ENCODE results near the gene UBAC2.
"Not testable (repeated sequence)": the region's sequence is repeated elsewhere in the genome, so short reads cannot be mapped to it uniquely, and the experiment has no call there.

Gene UBAC2

DNA sequence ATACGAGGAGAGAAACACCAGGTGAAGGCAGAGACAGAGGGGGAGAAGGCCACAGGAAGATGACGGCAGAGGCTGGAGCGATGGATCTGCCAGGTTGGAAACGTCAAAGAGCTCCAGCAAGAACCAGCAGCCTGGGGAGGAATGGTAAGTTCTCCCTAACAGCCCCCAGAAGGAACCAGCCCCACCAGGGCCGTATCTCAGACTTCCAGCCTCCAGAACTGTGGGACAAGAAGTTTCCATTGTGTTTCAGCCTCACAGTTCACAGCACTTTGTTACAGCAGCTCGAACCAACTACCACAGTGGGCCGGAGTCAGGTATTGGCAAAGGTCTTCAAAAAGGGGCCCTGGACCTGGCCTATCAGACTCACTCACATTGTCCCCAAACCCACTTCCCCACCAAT, 195.8 kb downstream of the UBAC2 start:
- DNase-seq (ENCODE audit: low spot score): no peak

DNA sequence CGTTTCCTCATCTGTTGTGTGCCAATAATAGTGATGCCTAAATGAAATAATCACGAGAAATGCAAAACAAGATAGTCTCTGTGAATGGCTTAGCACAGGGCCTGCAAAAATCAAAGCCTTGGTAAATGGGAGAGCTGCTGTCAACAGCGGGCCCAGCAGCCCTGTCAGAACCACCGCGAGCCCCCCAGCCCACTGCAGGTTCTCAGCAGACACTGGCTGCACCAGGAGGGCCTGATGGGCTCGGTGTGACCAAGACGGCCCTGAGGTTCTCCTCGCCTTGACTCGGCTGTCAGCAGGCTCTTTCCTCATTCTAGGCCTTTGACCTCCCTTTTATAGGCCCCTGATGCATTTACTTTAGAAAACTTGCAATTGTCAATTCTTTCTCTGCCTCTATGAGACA, 197.4 kb downstream of the UBAC2 start:
- DNase-seq (ENCODE audit: low spot score): no peak

DNA sequence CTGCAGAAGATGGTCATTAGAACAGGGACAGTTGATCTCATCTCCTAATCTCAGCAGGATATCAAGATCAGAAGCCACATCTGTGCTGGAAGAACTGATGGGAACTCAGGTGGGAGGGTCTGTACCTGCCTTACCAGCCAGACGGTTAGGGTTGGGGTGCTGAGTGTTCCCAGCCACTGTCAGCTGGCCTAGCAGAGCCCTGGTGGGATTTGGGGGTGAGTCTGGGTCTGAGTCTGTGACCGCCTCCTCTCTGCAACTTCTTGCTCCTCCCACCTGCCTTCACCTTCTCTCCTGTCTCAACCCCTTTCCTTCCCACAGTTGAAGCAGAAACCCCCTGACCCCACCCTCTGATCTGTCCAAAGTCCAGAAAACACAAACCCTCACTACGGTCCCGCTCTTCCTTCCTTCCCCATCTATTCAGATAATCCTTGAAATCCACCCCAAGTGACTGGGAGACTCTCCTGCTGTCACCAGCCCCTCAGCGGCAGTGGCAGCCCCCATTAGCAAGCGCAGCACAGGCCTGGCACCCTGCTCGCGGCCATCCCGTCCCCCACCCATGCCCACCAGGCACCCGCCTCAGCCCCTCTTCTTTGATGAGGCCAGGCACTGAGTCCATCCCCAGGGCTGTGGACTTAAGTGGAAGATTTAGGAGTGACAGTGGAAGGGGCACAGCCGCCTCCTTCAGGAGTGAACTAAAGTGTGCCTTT, 198.4 kb downstream of the UBAC2 start:
- DNase-seq (ENCODE audit: low spot score): no peak

DNA sequence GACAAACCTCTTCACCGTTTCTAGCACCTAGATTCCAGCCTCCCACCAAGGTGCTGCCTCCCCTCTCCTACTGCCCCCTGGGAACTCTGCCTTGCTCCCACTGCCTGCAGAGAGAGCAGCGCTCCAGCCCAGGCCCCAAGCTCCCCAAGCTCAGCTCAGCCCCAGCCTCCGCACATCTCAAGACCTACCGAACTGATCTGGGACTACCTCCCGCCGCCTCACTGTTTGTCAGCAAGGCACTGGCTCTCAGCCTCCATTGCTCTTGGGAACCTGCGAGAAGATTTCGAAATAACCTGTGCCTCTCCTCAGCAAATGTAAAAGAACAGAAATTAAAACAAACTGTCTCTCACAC, 198.9 kb downstream of the UBAC2 start:
- DNase-seq (ENCODE audit: low spot score): no peak

DNA sequence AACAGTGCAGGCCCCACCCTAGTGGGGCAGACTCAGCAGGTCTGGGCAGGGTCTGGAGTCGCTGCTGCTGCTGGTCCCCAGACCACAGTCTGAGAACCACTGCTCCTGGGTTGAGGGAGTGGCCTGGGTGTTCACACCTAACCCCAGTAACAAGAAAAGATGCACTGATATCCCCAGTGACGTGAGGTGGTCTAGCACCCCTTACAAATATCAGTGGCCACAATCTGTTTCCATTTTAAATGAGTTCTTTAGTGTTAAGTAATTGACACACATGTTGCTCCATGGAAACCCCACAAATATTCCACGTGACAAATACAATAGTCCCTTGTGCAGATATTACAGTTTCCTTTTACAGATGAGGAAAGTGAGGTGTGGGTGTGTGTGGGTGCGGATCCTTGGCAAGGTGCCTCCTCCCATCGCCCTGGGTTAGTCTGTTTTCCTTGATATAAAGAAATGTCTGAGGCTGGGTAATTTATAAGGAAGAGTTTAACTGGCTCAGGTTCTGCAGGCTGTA, 202.9 kb downstream of the UBAC2 start:
- no peak for DNase-seq (ENCODE audit: low spot score)

DNA sequence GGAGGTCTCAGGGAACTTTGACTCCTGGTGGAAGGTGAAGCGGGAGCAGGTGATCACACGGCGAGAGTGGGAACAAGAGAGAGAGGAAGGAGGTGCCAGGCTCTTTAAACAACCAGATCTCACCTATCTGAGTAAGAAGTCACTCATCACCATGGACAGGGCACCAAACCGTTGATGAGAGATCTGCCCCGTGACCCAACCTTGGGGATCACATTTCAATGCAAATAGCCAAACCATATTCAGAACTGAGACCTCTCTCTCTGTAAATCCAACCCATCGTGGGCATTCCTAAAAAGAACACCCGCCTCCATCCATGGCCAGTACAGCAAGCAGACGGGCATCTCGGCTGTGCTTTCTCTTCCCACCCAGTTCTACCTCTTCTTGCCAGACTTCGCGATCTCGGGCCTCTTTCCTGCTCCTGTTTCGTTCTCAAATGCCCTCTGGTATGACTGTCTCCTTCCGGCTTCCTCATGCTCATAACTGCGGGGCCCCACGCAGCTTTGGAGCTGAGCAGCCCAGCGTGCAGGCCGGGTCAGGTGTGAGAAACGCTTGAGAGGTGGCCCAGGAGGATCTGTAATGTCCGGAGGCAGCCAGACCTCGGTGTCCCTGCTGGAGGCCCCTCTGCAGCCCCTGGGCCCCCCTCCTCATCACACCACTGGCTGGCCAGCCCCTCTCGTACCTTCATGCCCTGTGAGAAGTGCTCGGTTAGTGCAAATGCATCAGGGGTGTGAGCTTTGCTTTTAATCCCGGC, 203.5 kb downstream of the UBAC2 start:
- no peak for DNase-seq (ENCODE audit: low spot score)

DNA sequence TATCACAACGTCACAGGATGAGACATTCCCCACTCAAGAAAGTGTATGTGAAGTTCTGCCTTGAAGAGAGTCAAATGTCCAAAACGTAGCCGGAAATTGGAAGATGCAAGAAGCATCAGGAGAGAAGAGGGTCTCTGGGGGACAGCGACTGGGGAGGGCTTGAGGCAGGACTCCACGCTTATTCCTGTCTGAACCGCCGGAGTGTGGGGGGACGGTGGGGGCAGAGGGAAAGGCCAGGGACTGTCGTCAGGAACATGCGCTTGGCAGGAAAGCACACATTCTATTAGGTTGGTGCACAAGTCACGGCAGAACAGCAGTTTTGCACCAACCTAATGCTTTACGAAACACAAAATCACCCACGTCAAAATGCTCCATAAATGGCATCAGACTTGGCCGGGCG, 205.3 kb downstream of the UBAC2 start:
- DNase-seq (ENCODE audit: low spot score): no peak

DNA sequence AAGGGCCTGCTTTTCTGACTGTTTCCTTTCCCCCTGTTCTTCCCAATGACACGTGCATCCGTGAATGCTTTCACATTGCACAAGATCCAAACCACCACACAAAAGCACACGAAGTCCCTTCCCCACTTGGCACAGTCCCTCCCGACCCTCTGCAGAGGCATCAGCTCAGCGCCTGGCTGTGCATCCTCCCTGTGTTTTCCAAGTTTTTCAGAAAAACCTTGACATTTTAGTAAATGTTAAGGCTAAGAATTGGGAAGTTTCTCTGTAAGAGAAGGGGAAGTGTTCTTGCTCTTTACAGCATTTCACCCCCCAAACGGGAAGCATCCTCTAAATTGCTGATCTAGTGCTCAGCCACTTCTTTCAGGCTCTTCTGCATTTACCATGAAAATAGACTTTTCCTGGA, 206.1 kb downstream of the UBAC2 start:
- no peak for DNase-seq (ENCODE audit: low spot score)

DNA sequence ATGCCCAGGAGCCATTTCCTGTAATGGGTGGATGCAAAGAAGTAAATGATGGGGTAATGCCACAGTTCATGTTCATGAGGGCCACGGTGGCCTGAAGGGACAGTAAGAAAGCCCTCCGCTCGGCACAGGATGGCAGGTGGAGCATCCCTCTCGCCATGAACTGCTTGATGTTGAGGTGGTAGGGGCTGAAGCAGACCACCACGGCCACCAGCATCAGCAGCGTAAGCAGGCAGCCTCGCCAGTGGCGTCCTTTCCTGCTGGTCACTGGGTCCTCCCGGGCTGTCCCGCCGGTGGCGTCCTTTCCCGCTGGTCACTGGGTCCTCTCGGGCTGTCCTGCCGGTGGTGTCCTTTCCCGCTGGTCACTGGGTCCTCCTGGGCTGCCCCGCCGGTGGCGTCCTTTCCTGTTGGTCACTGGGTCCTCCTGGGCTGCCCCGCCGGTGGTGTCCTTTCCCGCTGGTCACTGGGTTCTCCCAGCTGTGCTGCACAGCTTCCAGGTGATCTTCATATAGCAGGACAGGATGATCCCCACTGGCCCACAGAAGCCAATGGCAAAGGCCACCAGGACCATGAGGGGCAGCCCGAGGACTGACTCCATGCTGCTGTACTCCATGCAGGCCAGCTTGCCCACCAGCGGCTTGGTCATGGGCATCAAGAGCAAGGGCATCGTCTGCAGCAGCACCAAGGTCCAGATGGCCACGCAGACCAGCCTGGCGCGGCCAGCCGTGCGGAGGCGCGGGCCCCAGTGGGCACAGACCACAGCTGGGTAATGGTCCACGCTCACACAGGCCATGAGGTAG, 207.4 kb downstream of the UBAC2 start:
- DNase-seq (ENCODE audit: low spot score): no peak

DNA sequence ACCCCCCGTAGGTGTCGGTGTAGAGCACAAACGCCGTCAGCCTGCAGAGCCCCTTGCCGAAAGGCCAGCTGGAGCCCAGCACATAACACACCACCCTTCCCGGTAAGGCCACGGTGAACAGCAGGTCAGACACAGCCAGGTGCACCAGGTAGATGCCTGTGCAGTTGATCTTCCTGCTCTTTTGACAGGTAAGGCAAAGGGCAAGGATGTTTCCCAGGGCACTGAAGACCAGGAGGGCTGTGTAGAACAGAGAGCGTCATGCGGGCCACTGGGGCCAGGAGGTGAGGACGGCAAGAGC, 208.0 kb downstream of the UBAC2 start:
- no peak for DNase-seq (ENCODE audit: low spot score)

DNA sequence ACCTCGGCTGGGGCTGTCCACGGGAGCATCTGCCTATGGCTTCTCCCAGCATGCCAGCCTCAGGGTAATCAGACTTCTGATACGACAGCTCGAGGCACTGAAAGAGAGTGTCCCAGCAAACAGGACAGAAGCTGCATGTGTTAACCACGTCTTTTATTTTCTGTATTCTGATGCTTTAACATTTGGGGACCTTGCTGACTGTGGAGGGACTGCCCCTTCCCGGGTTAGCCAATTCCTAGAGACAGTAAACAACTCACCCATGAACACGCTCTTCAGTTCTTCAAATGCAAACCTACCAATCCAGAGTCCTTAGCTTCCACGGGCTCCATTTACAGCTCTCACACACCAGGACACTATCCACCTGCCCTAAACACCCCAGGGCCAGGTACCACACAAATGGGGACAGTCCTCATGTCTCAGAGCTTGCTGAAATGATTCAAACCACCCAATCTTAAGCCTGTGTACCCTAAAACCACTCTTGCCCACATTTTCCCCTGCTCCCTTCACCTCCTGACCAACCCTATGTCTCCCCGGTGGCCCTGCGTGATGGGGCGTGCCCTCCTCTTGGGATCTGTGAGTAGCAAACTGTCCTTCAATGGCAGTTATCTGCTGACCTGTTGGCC, 208.9 kb downstream of the UBAC2 start:
- not testable (repeated sequence) for DNase-seq (ENCODE audit: low spot score)

DNA sequence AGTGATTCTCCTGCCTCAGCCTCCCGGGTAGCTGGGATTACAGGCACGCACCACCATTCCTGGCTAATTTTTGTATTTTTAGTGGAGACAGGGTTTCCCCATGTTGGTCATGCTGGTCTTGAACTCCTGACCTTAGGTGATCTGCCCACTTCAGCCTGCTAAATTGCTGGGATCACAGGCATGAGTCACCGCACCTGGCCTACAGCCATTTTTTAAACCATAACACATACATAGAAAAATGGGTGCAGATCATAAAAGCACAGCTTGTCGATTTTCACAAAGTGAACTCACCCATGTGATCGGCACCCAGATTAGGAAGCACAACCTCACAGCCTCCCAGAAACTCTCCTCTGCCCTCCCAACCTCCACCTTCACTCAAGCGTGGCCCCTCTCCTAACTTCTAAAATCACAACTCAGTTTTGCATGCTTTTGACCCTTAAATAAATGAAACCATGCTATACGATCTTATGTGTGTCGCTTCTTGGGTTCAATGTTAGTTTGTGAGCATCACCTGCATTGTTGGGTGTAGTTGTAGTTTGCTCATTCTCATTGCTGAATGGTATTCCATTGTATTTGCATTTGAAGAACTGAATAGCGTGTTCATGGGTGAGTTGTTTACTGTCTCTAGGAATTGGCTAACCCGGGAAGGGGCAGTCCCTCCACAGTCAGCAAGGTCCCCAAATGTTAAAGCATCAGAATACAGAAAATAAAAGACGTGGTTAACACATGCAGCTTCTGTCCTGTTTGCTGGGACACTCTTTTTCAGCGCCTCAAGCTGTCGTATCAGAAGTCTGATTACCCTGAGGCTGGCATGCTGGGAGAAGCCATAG, 210.2 kb downstream of the UBAC2 start:
- DNase-seq (ENCODE audit: low spot score): not testable (repeated sequence)

DNA sequence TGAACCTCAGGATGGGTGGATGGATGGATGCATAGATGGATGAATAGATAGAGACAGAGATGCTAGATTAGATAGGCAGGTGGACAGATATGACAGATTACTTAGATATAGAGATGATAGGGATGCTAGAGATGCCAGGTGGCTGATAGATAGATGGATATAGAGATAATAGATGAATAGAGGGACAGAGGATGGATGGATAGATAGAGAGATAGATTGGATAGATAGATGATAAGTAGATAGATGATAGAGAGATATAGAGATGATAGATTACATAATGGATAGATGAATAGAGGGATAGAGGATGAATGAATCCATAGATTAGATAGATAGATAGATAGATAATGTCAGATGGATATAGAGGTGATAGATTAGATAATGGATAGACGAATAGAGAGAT, 212.2 kb downstream of the UBAC2 start:
- no peak for DNase-seq (ENCODE audit: low spot score)

DNA sequence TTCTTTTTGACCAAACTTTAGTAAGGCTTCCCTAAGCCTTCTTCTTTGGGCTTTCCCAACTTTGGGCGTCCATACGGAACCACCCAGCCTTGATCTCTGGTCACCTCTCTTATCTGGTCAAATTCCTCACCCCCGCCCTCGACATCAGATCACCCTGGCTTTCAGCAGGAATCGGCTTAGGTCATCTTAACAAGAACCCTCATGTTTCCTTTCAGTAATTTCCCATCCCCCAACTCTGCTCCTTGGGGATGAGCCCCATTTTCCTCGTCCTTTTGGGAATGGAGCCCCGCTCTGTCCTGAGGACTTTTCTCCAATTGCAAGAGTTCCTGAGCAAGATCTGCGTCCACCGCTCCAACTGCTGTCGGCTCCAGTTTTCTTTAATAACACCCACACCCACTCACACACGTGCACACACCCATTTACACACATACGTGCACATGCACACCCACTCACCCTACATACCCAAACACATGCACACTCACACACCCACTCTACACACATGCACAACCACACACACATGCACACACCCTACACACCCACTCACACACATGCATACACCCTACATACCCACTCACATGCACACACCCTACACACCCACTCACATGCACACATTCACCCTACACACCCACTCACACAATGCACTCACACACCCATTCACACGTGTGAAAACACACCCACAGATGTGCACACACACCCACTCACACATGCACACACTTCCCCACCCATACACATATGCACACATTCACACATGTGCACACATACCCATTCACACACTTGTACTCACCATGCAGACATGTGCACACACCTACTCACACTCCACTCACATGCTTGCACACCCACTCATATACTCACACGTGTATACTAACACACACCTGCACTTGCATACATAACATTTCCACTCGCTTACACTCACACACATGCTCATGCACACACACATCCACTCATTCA, 213.7 kb downstream of the UBAC2 start:
- no peak for DNase-seq (ENCODE audit: low spot score)

DNA sequence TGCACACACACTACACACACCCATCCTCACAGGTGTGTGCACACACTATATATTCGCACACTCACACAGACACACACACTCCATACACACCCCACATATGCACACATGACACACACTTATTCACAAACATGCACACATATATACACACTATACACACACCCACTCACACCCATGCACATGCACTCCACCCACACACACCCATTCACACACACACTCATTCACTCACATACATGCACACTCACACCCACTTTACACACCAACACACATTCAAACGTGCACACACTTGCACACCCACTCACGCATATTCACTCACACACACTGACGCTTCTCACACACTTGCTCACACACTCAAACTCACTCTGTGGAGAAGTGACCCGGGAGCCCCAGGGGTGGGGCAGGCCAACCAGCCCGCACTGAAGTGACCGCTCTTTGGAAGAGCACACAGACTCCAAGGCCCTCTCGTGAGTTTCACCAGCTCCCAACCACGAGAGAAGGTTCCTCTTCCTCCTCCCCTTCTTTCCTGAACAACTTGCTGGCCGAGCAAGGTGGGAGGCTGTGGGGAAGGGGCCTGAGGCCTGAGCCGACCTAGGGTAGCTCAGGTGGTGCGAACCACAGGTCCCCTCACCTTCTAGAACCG, 214.5 kb downstream of the UBAC2 start:
- no peak for DNase-seq (ENCODE audit: low spot score)

DNA sequence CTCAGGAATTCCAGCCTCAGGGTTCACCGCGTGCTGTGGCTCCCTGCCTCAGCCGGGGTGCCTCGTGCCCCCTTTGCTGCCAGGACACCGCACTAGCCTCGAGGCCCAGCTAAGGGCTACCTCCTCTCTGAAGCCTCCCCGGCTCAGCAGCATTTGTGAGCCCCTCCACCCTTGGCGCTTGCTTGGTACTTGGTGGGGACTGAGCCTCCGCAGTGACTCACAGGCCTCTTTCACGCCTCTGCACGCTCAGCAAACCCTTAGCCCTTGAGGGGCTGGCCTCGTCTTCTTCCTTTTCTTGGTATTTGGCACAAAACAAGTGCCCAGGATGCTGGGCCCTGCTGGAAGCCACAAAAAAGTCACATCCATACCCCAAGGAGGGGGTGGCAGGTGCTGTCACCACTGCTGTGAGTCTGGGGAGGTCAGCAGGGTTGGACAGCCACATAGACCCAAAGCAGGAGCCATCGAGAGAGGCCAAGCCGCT, 215.2 kb downstream of the UBAC2 start:
- DNase-seq (ENCODE audit: low spot score): no peak

DNA sequence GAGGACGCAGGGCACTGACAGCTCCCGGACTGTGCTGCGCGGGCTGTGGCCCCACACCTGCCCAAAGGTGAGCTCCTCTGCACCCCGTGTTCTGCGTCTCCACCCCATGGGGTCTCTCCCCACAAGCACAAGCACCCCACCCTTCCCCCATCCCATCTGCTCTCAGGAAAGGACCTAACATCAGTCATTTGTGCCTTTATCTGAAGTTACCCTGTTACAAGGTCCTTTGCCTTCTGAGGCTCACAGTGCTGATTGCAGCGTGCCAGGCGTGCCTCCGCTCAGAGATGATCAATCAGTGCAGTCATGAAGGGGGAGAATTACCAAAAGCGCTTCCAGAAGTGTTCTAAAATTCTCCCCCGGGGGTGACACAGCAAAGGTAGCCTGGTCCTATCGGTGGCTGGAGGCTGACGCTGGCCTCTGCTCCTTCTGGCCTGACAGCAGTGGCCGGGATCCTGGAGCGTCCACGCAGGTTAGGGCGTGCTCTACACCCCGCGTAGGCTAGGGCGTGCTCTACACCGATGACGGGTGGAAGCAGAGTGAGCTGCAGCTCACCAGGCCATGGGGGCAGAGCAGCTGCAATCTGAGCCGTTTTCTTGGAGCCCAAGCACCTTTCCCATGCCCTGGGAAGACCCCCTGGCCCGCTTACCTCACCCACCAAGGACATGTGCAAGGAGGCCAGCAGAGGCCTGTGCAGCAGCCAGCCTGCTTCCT, 215.9 kb downstream of the UBAC2 start:
- DNase-seq (ENCODE audit: low spot score): no peak

DNA sequence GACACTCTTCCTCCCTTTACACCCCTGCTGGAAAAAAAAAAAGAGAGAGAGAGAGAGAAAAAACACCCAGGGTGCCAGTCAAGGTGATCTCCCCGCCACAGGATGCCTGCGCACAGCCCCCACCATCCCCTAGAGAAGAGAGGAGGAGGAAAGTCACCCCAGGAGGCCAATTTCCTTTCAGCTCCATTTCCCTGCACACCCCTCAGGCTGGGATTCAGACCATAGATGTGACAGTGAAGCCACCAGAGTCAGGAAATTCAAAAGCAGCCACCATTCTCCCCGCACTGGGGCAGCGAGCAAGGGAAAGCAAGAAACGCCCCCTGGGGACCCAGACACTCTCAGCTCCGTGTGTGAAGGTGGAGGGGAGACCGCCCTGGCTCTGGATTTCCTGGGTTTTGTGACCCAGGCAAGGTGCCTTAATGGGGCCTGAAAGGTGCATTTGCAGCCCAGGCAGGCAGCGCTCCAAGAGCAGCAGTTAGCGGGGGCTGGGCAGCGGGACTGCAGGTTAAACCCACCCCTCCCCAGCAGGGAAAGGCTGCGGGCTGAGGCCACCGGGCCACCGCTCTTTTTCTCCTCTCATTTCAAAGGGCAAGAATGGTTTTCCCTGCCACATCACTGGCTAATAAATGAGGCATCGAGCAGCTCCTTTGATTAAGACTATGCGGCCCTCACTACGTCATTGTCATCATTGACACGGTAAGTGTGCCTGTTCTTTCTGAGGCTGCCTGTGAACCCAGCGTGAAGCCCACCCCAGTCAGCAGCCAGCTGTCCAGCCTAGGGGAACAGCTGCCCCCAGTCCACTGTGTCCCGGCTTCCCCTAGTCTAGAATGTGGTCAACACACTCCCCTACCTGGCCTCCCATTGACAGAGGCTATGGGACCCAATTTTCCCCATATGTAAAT, 216.8 kb downstream of the UBAC2 start:
- no peak for DNase-seq (ENCODE audit: low spot score)
